ENCODE results near the gene RAB3IL1. TPM values are rescaled to one million over a fixed set of nuclear protein-coding genes. Genes with fewer than 3 reads are reported as not detected.
A peak's percentile ranks its signal among the peaks of the same experiment; 100 is the strongest.
"Not testable (repeated sequence)": the region's sequence is repeated elsewhere in the genome, so short reads cannot be mapped to it uniquely, and the experiment has no call there.

RAB3IL1 gene
- total RNA-seq, 4 donors from 2014 or later, result 14.0 to 31.5 (median 14.2) TPM

GRCh38 chr11:61885166-61885778 is 32.1 kb downstream of the RAB3IL1 start:
- 90% methylated on average over 7 of the region's 7 CpGs for WGBS
- peaks cover 42 to 69% (median 47%) of the 10 kb centered on the region in 4 donors for H3K4me1 ChIP-seq

GRCh38 chr11:61883947-61884346 is 33.4 kb downstream of the RAB3IL1 start:
- TF ChIP-seq EP300 (IDR thresholded peaks at IDR 0.05) (no peak), CTCF (IDR thresholded peaks at IDR 0.05) (no peak), POLR2A (IDR thresholded peaks at IDR 0.05; ENCODE audit: low read depth) (no peak), POLR2AphosphoS5 (IDR thresholded peaks at IDR 0.05) (no peak)
- intact Hi-C loops (cut with DNase I), result no loop called here
- Histone ChIP-seq H3K27me3 (no peaks in the 10 kb centered on the region), H3K36me3 (peaks cover 0 to 14% (median 10%) of the 10 kb centered on the region in 4 donors), H3K27ac (replicated peaks in 1 of 4) (no peak overlapping the region), H3K9me3 (no peaks in the 10 kb centered on the region), H3K4me1 (peaks cover 30 to 62% (median 37%) of the 10 kb centered on the region in 4 donors), H3K4me3 (no peak overlapping the region)
- WGBS, result 85% methylated on average over 3 of the region's 5 CpGs
- DNase-seq (ENCODE audit: extremely low spot score), result no peak

More at GRCh38 chr11:61885166-61885778, 32.1 kb downstream of the RAB3IL1 start:
- peak overlapping the region in 1 of 4 donors; percentile 88 for H3K27ac ChIP-seq (replicated peaks in 1 of 4)
- no peak for DNase-seq (ENCODE audit: extremely low spot score)
- H3K36me3 ChIP-seq, result peaks cover 0 to under 1% (median 0%) of the 10 kb centered on the region in 4 donors
- no peaks in the 10 kb centered on the region for H3K27me3 ChIP-seq
- H3K4me3 ChIP-seq, result no peak overlapping the region
- intact Hi-C loops (cut with DNase I), result no loop called here
- H3K9me3 ChIP-seq, result no peaks in the 10 kb centered on the region
- TF ChIP-seq POLR2AphosphoS5 (IDR thresholded peaks at IDR 0.05) (no peak), POLR2A (IDR thresholded peaks at IDR 0.05; ENCODE audit: low read depth) (no peak), EP300 (IDR thresholded peaks at IDR 0.05) (no peak), CTCF (IDR thresholded peaks at IDR 0.05) (no peak)

- no peak for DNase-seq (ENCODE audit: extremely low spot score)
- no peaks in the 10 kb centered on the region for H3K27me3 ChIP-seq
- no peak for TF ChIP-seq POLR2AphosphoS5 (IDR thresholded peaks at IDR 0.05)
- H3K4me1 ChIP-seq, result peaks cover 24 to 56% (median 31%) of the 10 kb centered on the region in 4 donors
- H3K9me3 ChIP-seq, result no peaks in the 10 kb centered on the region
- H3K27ac ChIP-seq (replicated peaks in 1 of 4), result no peak overlapping the region
- no peak overlapping the region for H3K4me3 ChIP-seq
- WGBS, result 93% methylated on average over 9 of the region's 10 CpGs
- intact Hi-C loops (cut with DNase I), result no loop called here
- H3K36me3 ChIP-seq, result peaks cover 0 to 20% (median 16%) of the 10 kb centered on the region in 4 donors
Measured at GRCh38 chr11:61883327-61883726, 34.0 kb downstream of the RAB3IL1 start.

GRCh38 chr11:61882879-61883278 is 34.5 kb downstream of the RAB3IL1 start:
- 87% methylated on average over 6 of the region's 6 CpGs for WGBS
- DNase-seq (ENCODE audit: extremely low spot score), result no peak
- Histone ChIP-seq H3K27me3 (no peaks in the 10 kb centered on the region), H3K4me1 (peaks cover 19 to 53% (median 26%) of the 10 kb centered on the region in 4 donors), H3K9me3 (no peaks in the 10 kb centered on the region), H3K36me3 (peaks cover 3 to 25% (median 21%) of the 10 kb centered on the region in 4 donors), H3K4me3 (no peak overlapping the region), H3K27ac (replicated peaks in 1 of 4) (no peak overlapping the region)
- intact Hi-C loops (cut with DNase I), result no loop called here
- TF ChIP-seq POLR2AphosphoS5 (IDR thresholded peaks at IDR 0.05) (no peak), EP300 (IDR thresholded peaks at IDR 0.05) (no peak), POLR2A (IDR thresholded peaks at IDR 0.05; ENCODE audit: low read depth) (no peak), CTCF (IDR thresholded peaks at IDR 0.05) (no peak)

DNA sequence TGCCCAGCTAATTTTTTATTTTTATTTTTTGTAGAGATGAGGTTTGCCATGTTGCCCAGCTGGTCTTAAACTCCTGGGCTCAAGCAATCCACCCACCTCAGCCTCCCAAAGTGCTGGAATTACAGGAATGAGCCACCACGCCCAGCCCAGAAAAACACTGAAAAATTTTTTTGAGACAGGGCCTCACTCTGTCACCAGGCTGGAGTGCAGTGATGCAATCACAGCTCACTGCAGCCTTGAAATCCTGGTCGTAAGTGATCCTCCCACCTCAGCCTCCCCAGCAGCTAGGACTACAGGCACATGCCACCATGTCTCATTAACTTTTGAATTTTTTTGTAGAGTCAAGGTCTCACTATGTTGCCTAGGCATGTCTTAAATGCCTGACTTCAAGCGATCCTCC is 35.1 kb downstream of the RAB3IL1 start:
- H3K27me3 ChIP-seq; intact Hi-C loops (cut with DNase I); DNase-seq (ENCODE audit: extremely low spot score); H3K9me3 ChIP-seq; H3K4me3 ChIP-seq; H3K27ac ChIP-seq (replicated peaks in 1 of 4): not testable (repeated sequence)
- Histone ChIP-seq H3K4me1 (peaks cover 13 to 48% (median 20%) of the 10 kb centered on the region in 4 donors), H3K36me3 (peaks cover 3 to 31% (median 27%) of the 10 kb centered on the region in 4 donors)
- WGBS, result 90% methylated on average over 3 of the region's 3 CpGs
